Measurements from ENCODE around the gene PPP6R3.

PPP6R3 gene

DNA sequence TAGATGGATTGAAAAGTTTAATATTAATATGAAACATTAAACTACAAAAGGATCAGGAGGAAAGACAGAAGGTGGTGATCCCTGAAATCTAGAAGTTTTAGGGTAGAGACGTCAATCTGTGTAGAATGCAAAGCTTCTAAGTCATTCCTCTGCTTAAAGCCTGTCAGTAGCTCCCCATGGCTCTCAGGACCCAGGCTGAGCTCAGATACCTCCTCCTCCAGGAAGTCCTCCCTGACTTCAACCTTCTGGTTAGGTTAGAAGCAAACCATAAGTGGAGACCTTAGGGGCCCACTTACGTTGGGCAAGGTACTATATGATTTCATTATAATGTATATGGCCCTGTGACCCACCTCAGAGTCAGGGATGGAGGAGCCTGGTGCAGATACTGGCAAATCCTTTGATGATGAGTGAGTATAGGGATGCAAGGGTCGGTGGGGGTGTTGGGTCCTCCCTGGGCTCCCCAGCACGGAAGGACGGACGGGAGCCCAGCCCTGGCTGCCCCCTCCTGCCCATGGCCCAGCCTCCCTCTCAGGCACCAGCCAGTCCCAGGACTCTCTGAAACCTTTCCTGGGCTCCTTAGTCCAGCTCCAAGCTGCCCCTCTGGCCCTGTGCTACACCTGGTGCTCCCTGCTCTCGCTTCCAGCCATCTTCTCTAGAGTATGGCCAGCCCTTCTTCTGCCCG, 3.2 kb upstream of the PPP6R3 start:
- TF ChIP-seq CTCF (IDR thresholded peaks at IDR 0.05), result no peak

DNA sequence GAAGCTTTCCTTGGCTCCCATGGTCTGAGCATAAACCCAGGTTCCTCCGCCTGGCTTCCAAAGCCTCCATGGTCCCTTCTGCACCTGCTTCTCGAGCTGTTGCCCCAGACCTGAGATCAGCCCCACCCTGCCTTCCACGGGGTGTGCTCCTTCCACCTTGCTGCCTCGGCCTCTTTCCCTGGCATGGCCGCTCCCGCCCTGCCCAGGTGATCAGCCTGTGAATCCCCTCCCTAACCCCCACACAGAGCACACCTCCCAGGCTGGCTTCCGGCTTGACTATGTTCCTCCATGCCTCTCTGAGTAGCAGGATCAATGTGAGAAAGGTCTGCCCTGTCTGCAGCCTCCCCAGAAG, 2.7 kb upstream of the PPP6R3 start:
- no peak for TF ChIP-seq CTCF (IDR thresholded peaks at IDR 0.05)

DNA sequence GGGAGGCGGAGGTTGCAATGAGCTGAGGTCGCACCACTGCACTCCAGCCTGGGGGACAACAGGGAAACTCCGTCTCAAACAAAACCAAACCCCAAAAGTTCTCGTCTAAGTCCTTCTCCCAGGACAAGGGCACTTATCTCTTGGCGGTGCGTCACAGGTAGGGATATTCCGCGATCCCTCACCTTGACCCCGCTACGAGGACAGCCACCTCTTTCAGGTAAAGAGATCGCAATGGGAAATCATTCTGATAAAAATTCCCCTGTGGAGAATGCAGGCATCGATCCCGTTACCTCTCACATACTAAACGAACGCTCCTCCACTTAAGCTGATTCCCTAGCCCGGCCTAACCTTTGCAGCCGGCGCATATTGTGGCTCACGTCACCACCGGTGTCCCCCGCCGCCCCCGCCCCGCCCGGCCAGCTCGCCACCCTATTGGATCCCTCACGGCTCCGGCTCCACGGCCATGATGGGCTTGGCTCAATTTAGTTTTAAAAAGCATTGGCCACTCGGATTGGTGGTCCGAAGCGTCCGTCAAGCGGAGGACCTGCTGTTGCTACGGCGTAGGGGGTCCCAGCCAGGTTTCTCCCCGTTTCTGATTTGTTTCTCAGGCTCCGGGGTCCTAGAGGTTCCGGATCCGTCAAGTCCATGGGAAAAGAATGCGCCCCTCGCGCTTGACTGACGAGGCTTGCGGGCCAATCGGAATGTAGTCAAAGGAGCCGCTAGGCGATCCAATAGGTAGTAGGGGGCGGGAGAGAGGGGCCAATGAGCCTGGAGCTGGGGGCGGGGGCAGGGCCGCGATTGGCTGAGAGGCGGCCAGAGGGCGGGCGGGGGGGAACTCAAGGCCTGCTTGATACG, 439 bp upstream of the PPP6R3 start:
- no peak for TF ChIP-seq CTCF (IDR thresholded peaks at IDR 0.05)

- no peak for TF ChIP-seq CTCF (IDR thresholded peaks at IDR 0.05)
Observed at GRCh38 chr11:68461575-68461917, 994 bp downstream of the PPP6R3 start.

GRCh38 chr11:68463714-68464113, 3.2 kb downstream of the PPP6R3 start:
- no peak for TF ChIP-seq CTCF (IDR thresholded peaks at IDR 0.05)

DNA sequence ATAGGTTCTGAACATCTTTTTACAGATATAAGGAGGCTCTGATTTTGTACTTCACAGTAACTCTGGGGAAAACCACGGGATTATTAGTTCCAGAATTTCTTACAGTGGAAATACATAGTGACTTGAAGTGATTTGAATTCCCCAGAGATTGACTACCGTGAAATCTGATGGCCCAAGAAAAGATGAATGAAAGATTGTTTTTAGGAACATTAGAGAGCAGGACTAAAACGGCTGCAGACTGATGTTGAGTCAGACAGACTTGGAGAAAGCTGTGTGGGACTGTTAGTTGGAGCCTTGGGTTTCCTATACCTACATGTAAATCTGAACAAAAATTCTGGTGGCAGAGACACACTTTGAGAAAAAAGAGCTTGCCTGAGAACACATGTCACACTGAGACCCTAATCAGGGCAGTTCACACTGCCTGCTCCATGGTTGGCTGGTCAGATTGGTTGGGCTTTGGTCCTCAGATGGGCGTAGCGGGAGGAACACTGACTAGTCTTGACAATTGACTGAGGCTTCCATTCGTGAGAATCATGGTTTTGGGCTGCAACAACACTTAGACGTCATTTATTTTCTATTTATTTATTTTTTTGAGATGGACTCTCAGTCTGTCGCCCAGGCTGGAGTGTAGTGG, 6.8 kb downstream of the PPP6R3 start:
- no peak for TF ChIP-seq CTCF (IDR thresholded peaks at IDR 0.05)

DNA sequence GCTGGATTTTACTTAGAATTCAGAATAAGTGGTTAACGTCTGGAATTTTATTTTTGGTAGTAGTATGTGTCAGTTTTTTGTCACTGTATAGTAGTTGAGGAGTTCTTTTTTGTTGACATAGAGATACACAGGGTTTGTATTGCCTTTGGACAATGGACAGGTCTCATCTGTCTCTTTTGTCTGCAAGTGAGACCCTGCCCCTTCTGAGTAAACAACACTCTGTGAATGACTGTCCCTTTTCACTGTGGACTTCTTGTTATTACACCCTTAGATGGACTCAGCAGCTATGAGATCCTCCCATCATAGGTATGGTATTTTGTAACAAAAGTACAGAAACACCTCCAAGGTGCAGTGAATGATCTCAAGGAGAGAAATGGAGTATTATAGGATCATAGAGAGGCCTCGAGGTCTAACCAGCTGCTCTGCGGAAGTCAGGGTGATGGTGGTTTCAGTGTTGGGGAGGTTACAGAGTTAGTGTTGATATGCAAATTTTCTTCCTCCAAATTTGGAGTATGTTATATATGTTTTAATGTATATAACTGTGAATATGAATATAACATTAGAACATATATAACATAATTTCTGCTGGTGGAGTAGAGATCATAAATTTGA, 7.8 kb downstream of the PPP6R3 start:
- TF ChIP-seq CTCF (IDR thresholded peaks at IDR 0.05), result no peak
